HG03439 (cell line): Measurements from ENCODE around the gene PSMG3.
"Not testable (repeated sequence)": the region's sequence is repeated elsewhere in the genome, so short reads cannot be mapped to it uniquely, and the experiment has no call there.

ENCODE experiments used
- ATAC-seq: cut with Tn5 transposase; IDR thresholded peaks from one replicate; pipeline ENCODE4 v1.9.1; 2021; ENCODE audit warnings: mild to moderate bottlenecking, moderate library complexity; ENCODE audit not compliant: unreplicated experiment

PSMG3 gene

GRCh38 chr7:1597066-1597760 lies 27.4 kb upstream of the PSMG3 start:
- no peak for ATAC-seq

GRCh38 chr7:1596181-1597043 lies 26.6 kb upstream of the PSMG3 start:
- ATAC-seq: no peak

- no peak for ATAC-seq
Measured at GRCh38 chr7:1595636-1596035, 25.8 kb upstream of the PSMG3 start.

GRCh38 chr7:1595027-1595426 lies 25.2 kb upstream of the PSMG3 start:
- no peak for ATAC-seq

- no peak for ATAC-seq
Measured at GRCh38 chr7:1593904-1594421, 24.1 kb upstream of the PSMG3 start.

- no peak for ATAC-seq
Measured at GRCh38 chr7:1593091-1593866, 23.4 kb upstream of the PSMG3 start.

GRCh38 chr7:1592299-1592871 lies 22.6 kb upstream of the PSMG3 start:
- ATAC-seq: no peak

GRCh38 chr7:1591876-1592275 lies 22.0 kb upstream of the PSMG3 start:
- no peak for ATAC-seq

- ATAC-seq: no peak
Measured at GRCh38 chr7:1591396-1591795, 21.6 kb upstream of the PSMG3 start.

GRCh38 chr7:1590887-1591286 lies 21.1 kb upstream of the PSMG3 start:
- ATAC-seq: no peak

- ATAC-seq: no peak
Measured at GRCh38 chr7:1590476-1590875, 20.6 kb upstream of the PSMG3 start.

GRCh38 chr7:1588978-1589377 lies 19.1 kb upstream of the PSMG3 start:
- no peak for ATAC-seq

- ATAC-seq: no peak
Measured at GRCh38 chr7:1587738-1588137, 17.9 kb upstream of the PSMG3 start.

GRCh38 chr7:1586827-1587705 lies 17.2 kb upstream of the PSMG3 start:
- no peak for ATAC-seq

GRCh38 chr7:1586126-1586826 lies 16.4 kb upstream of the PSMG3 start:
- no peak for ATAC-seq

GRCh38 chr7:1585142-1585981 lies 15.5 kb upstream of the PSMG3 start:
- ATAC-seq: no peak

- ATAC-seq: no peak
Measured at GRCh38 chr7:1584700-1585099, 14.9 kb upstream of the PSMG3 start.

- not testable (repeated sequence) for ATAC-seq
Measured at GRCh38 chr7:1583241-1583930, 13.6 kb upstream of the PSMG3 start.
